Natural killer cell treated with Interleukin-12 subunit alpha and Interleukin-12 subunit beta and Interleukin-15 and Interleukin-18, amount 100 ng/mL, for 72 hours (primary cell): ENCODE data around the gene INCA1. TPM values are rescaled to one million over a fixed set of nuclear protein-coding genes. Genes with fewer than 3 reads are reported as not detected.

Experiments used
- total RNA-seq, 2 donors: library from RNA; stranded (reverse); gene quantifications; one replicate each; pipeline ENCODE4 v1.2.3, GENCODE V29; 2022

INCA1 gene
- total RNA-seq, 2 donors from 2014 or later, result 0.31 to 0.56 TPM

Other genes with a start within 250 kb of the INCA1 start
- gene TM4SF5, start 225.6 kb downstream of the INCA1 start, total RNA-seq, result not detected
- 10 to 100 TPM in 1 of 2 donors, 1 to 10 TPM in 1; 4.5 to 15.4 TPM for gene VMO1, start 211.2 kb downstream of the INCA1 start, total RNA-seq
- gene GLTPD2, start 208.6 kb downstream of the INCA1 start, total RNA-seq, result under 1 TPM in 1 of 2 donors, not detected in 1; 0.38 TPM
- gene PSMB6, start 201.4 kb downstream of the INCA1 start, total RNA-seq, result 100 to 1,000 TPM; 145 to 174 TPM
- 10 to 100 TPM; 38.4 to 46.9 TPM for gene PLD2, start 190.4 kb downstream of the INCA1 start, total RNA-seq
- gene MINK1, start 164.2 kb downstream of the INCA1 start, total RNA-seq, result 10 to 100 TPM; 72.4 to 98.2 TPM
- 1 to 10 TPM; 1.3 to 2.3 TPM for gene C17orf107, start 98.0 kb downstream of the INCA1 start, total RNA-seq
- 1 to 10 TPM; 3.9 to 7.6 TPM for gene CHRNE, start 94.4 kb downstream of the INCA1 start, total RNA-seq
- gene GP1BA, start 65.2 kb downstream of the INCA1 start, total RNA-seq, result under 1 TPM in 1 of 2 donors, not detected in 1; 0.12 TPM
- gene SLC25A11, start 57.5 kb downstream of the INCA1 start, total RNA-seq, result 10 to 100 TPM; 85.9 to 91.6 TPM
- gene RNF167, start 57.3 kb downstream of the INCA1 start, total RNA-seq, result 100 to 1,000 TPM; 144 to 150 TPM
- gene PFN1, start 49.0 kb downstream of the INCA1 start, total RNA-seq, result 1,000 to 10,000 TPM; 1,741 to 1,743 TPM
- gene ENO3, start 46.4 kb downstream of the INCA1 start, total RNA-seq, result 10 to 100 TPM in 1 of 2 donors, 1 to 10 TPM in 1; 8.7 to 26.1 TPM
- 10 to 100 TPM; 51.4 to 71.9 TPM for gene SPAG7, start 29.7 kb downstream of the INCA1 start, total RNA-seq
- 10 to 100 TPM; 51.0 to 87.9 TPM for gene CAMTA2, start 9.8 kb downstream of the INCA1 start, total RNA-seq
- gene KIF1C, start 428 bp upstream of the INCA1 start, total RNA-seq, result 10 to 100 TPM; 39.4 to 80.3 TPM
- gene SLC52A1, start 37.9 kb upstream of the INCA1 start, total RNA-seq, result not detected
- gene ZFP3, start 80.9 kb upstream of the INCA1 start, total RNA-seq, result 1 to 10 TPM; 2.0 to 4.9 TPM
- gene ZNF232, start 114.4 kb upstream of the INCA1 start, total RNA-seq, result 10 to 100 TPM; 14.0 to 15.1 TPM
- gene USP6, start 118.5 kb upstream of the INCA1 start, total RNA-seq, result under 1 TPM; 0.06 to 0.21 TPM
- gene ZNF594, start 194.3 kb upstream of the INCA1 start, total RNA-seq, result 10 to 100 TPM in 1 of 2 donors, 1 to 10 TPM in 1; 9.8 to 19.7 TPM
- gene SCIMP, start 237.3 kb upstream of the INCA1 start, total RNA-seq, result under 1 TPM in 1 of 2 donors, not detected in 1; 0.17 TPM